Stimulated activated CD4-positive, alpha-beta T cell treated with anti-CD3 and anti-CD28 coated beads, Interleukin-12 subunit alpha, Interleukin-12 subunit beta, amount 100 ng/mL, for 4 hours (primary cell): ENCODE results near the gene CAMTA1.
"Not testable (repeated sequence)": the region's sequence is repeated elsewhere in the genome, so short reads cannot be mapped to it uniquely, and the experiment has no call there.

Experiments used
- DNase-seq: peaks from one replicate; pipeline ENCODE4 v3.0.0-alpha.2; 2020

Gene CAMTA1

GRCh38 chr1:7589080-7589735 lies 804.0 kb downstream of the CAMTA1 start:
- DNase-seq = no peak

- no peak for DNase-seq
These were observed 804.6 kb downstream of the CAMTA1 start for GRCh38 chr1:7589774-7590425.

- DNase-seq = no peak
These were observed 805.2 kb downstream of the CAMTA1 start for GRCh38 chr1:7590426-7590790.

GRCh38 chr1:7591565-7591964 lies 806.3 kb downstream of the CAMTA1 start:
- DNase-seq = no peak

GRCh38 chr1:7592120-7592798 lies 807.0 kb downstream of the CAMTA1 start:
- no peak for DNase-seq

GRCh38 chr1:7594002-7594713 lies 808.9 kb downstream of the CAMTA1 start:
- no peak for DNase-seq

- DNase-seq = no peak
These were observed 809.6 kb downstream of the CAMTA1 start for GRCh38 chr1:7594714-7595295.

GRCh38 chr1:7595336-7595735 lies 810.1 kb downstream of the CAMTA1 start:
- DNase-seq = no peak

- DNase-seq = no peak
These were observed 811.1 kb downstream of the CAMTA1 start for GRCh38 chr1:7596126-7596965.

- not testable (repeated sequence) for DNase-seq
These were observed 812.8 kb downstream of the CAMTA1 start for GRCh38 chr1:7598058-7598457.

- not testable (repeated sequence) for DNase-seq
These were observed 819.7 kb downstream of the CAMTA1 start for GRCh38 chr1:7604906-7605305.

GRCh38 chr1:7606096-7606495 lies 820.8 kb downstream of the CAMTA1 start:
- DNase-seq = no peak

GRCh38 chr1:7607097-7607496 lies 821.8 kb downstream of the CAMTA1 start:
- no peak for DNase-seq

GRCh38 chr1:7608628-7609305 lies 823.5 kb downstream of the CAMTA1 start:
- DNase-seq = no peak

GRCh38 chr1:7609311-7609994 lies 824.2 kb downstream of the CAMTA1 start:
- DNase-seq = no peak

GRCh38 chr1:7610106-7610731 lies 825.0 kb downstream of the CAMTA1 start:
- no peak for DNase-seq

GRCh38 chr1:7610936-7611335 lies 825.7 kb downstream of the CAMTA1 start:
- no peak for DNase-seq

- DNase-seq = no peak
These were observed 826.3 kb downstream of the CAMTA1 start for GRCh38 chr1:7611421-7612010.

- no peak for DNase-seq
These were observed 828.0 kb downstream of the CAMTA1 start for GRCh38 chr1:7613106-7613850.
